ENCODE measurements around the gene TTC19.

The TTC19 gene

GRCh38 chr17:16003841-16004240, 4.2 kb downstream of the TTC19 start:
- Histone ChIP-seq H3K4me3 (ENCODE audit: insufficient read depth in 1 of 2, low read depth in 1 of 2, low read length in 2 of 2) (no peak overlapping the region), H2BK120ac (ENCODE audit: low read depth, low read length) (no peak overlapping the region), H3K9me3 (ENCODE audit: control insufficient read depth, low read length) (peaks cover 8% of the 10 kb centered on the region), H2AK5ac (ENCODE audit: low read length, severe bottlenecking) (no peak overlapping the region), H4K8ac (ENCODE audit: low read length) (no peak overlapping the region), H3K36me3 (ENCODE audit: control insufficient read depth in 1 of 2, insufficient read depth in 2 of 2, low read depth in 1 of 2, low read length in 2 of 2) (peaks cover 22 to 78% of the 10 kb centered on the region in 2 experiments), H4K91ac (ENCODE audit: low read length) (no peak overlapping the region), H3K4me2 (ENCODE audit: low read length, poor library complexity, severe bottlenecking) (no peak overlapping the region), H2AFZ (ENCODE audit: low read depth, low read length) (no peak overlapping the region), H2BK12ac (ENCODE audit: low read length in 2 of 2) (no peak overlapping the region), H3K9ac (ENCODE audit: low read length) (no peak overlapping the region), H3K4ac (ENCODE audit: low read depth in 1 of 2, low read length in 2 of 2) (no peak overlapping the region), H3K18ac (ENCODE audit: low read depth in 1 of 2, low read length in 2 of 2) (no peak overlapping the region), H3K79me1 (replicated peaks; ENCODE audit: low read length, poor library complexity, severe bottlenecking) (peaks cover 22% of the 10 kb centered on the region), H2BK5ac (ENCODE audit: low read depth, low read length, poor library complexity, severe bottlenecking) (no peak overlapping the region), H3K23ac (ENCODE audit: low read length in 2 of 2) (no peak overlapping the region), H3K27me3 (ENCODE audit: control insufficient read depth in 1 of 2, insufficient read depth in 1 of 2, low read length in 2 of 2) (no peaks in the 10 kb centered on the region), H3K4me1 (ENCODE audit: control insufficient read depth, insufficient read depth, low read depth, low read length) (no peaks in the 10 kb centered on the region), H3K27ac (ENCODE audit: low read length, poor library complexity, severe bottlenecking) (no peak overlapping the region), H3K14ac (ENCODE audit: low read length in 2 of 2) (no peak overlapping the region), H2BK15ac (ENCODE audit: low read depth, poor library complexity, severe bottlenecking) (no peak overlapping the region)
- DNase-seq, result no peak
- 100% methylated on average over 1 of the region's 1 CpG for WGBS

DNA sequence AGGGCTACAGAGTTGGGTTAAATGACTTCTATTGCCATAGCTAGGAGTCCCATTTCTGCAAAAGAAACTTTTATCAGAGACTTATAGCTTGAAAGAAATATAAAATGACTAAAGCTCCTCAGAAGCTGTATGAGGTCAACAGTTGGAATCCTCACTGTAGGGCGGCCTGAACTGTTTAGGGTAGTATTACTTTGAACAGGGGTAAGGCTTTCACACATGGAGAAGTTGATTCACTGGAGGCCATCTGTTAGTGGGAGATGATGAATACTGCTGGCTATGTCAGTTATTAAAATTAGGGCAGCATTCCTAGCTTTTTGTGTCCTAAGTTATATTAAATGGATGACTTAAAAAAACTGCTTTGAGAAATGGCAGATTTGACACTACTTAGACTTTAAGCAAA, 6.0 kb downstream of the TTC19 start:
- no peak overlapping the region for H2AFZ ChIP-seq (ENCODE audit: low read depth, low read length)
- no peak overlapping the region for H3K9ac ChIP-seq (ENCODE audit: low read length)
- H2BK15ac ChIP-seq (ENCODE audit: low read depth, poor library complexity, severe bottlenecking), result no peak overlapping the region
- H3K4me1 ChIP-seq (ENCODE audit: control insufficient read depth, insufficient read depth, low read depth, low read length), result no peaks in the 10 kb centered on the region
- H4K8ac ChIP-seq (ENCODE audit: low read length), result no peak overlapping the region
- H3K18ac ChIP-seq (ENCODE audit: low read depth in 1 of 2, low read length in 2 of 2), result no peak overlapping the region
- H3K4ac ChIP-seq (ENCODE audit: low read depth in 1 of 2, low read length in 2 of 2), result no peak overlapping the region
- H3K36me3 ChIP-seq (ENCODE audit: control insufficient read depth in 1 of 2, insufficient read depth in 2 of 2, low read depth in 1 of 2, low read length in 2 of 2), result peaks cover 22 to 90% of the 10 kb centered on the region in 2 experiments
- no peak overlapping the region for H3K23ac ChIP-seq (ENCODE audit: low read length in 2 of 2)
- H4K91ac ChIP-seq (ENCODE audit: low read length), result no peak overlapping the region
- H3K27me3 ChIP-seq (ENCODE audit: control insufficient read depth in 1 of 2, insufficient read depth in 1 of 2, low read length in 2 of 2), result no peaks in the 10 kb centered on the region
- H3K4me3 ChIP-seq (ENCODE audit: insufficient read depth in 1 of 2, low read depth in 1 of 2, low read length in 2 of 2), result no peak overlapping the region
- DNase-seq, result no peak
- H2BK120ac ChIP-seq (ENCODE audit: low read depth, low read length), result no peak overlapping the region
- 98% methylated on average over 1 of the region's 1 CpG for WGBS
- no peak overlapping the region for H3K14ac ChIP-seq (ENCODE audit: low read length in 2 of 2)
- no peak overlapping the region for H2BK5ac ChIP-seq (ENCODE audit: low read depth, low read length, poor library complexity, severe bottlenecking)
- no peak overlapping the region for H2BK12ac ChIP-seq (ENCODE audit: low read length in 2 of 2)
- H3K9me3 ChIP-seq (ENCODE audit: control insufficient read depth, low read length), result peaks cover 8% of the 10 kb centered on the region
- no peak overlapping the region for H2AK5ac ChIP-seq (ENCODE audit: low read length, severe bottlenecking)
- H3K27ac ChIP-seq (ENCODE audit: low read length, poor library complexity, severe bottlenecking), result no peak overlapping the region
- H3K79me1 ChIP-seq (replicated peaks; ENCODE audit: low read length, poor library complexity, severe bottlenecking), result peaks cover 22% of the 10 kb centered on the region
- H3K4me2 ChIP-seq (ENCODE audit: low read length, poor library complexity, severe bottlenecking), result no peak overlapping the region

DNA sequence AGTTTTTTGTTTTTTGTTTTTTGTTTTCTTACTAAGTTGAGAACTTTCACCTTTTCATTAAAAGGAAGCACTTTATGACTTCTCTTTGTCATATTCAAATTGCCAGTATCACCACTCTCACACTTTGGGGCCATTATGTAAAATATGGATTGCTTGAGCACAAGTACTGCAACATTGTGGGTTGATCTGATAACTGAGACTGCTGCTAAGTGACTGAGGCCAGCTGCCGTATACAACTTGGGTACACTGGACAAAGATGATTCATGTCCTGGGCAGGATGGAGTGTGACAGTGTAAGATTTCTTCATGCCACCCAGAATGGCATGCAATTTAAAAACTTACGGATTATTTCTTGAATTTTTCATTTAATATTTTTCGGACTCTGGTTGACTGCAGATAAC, 7.8 kb downstream of the TTC19 start:
- no peak overlapping the region for H2BK120ac ChIP-seq (ENCODE audit: low read depth, low read length)
- no peak overlapping the region for H4K8ac ChIP-seq (ENCODE audit: low read length)
- H2AFZ ChIP-seq (ENCODE audit: low read depth, low read length), result no peak overlapping the region
- no peak overlapping the region for H3K4ac ChIP-seq (ENCODE audit: low read depth in 1 of 2, low read length in 2 of 2)
- peaks cover 20% of the 10 kb centered on the region for H3K79me1 ChIP-seq (replicated peaks; ENCODE audit: low read length, poor library complexity, severe bottlenecking)
- no peak overlapping the region for H2BK15ac ChIP-seq (ENCODE audit: low read depth, poor library complexity, severe bottlenecking)
- WGBS, result 94% methylated on average over 3 of the region's 3 CpGs
- no peak overlapping the region for H3K4me2 ChIP-seq (ENCODE audit: low read length, poor library complexity, severe bottlenecking)
- no peak for DNase-seq
- H3K9me3 ChIP-seq (ENCODE audit: control insufficient read depth, low read length), result no peaks in the 10 kb centered on the region
- H3K36me3 ChIP-seq (ENCODE audit: control insufficient read depth in 1 of 2, insufficient read depth in 2 of 2, low read depth in 1 of 2, low read length in 2 of 2), result peaks cover 24 to 91% of the 10 kb centered on the region in 2 experiments
- no peak overlapping the region for H3K9ac ChIP-seq (ENCODE audit: low read length)
- no peaks in the 10 kb centered on the region for H3K4me1 ChIP-seq (ENCODE audit: control insufficient read depth, insufficient read depth, low read depth, low read length)
- H3K14ac ChIP-seq (ENCODE audit: low read length in 2 of 2), result no peak overlapping the region
- no peak overlapping the region for H2AK5ac ChIP-seq (ENCODE audit: low read length, severe bottlenecking)
- H3K4me3 ChIP-seq (ENCODE audit: insufficient read depth in 1 of 2, low read depth in 1 of 2, low read length in 2 of 2), result no peak overlapping the region
- no peaks in the 10 kb centered on the region for H3K27me3 ChIP-seq (ENCODE audit: control insufficient read depth in 1 of 2, insufficient read depth in 1 of 2, low read length in 2 of 2)
- no peak overlapping the region for H3K27ac ChIP-seq (ENCODE audit: low read length, poor library complexity, severe bottlenecking)
- no peak overlapping the region for H2BK12ac ChIP-seq (ENCODE audit: low read length in 2 of 2)
- H3K23ac ChIP-seq (ENCODE audit: low read length in 2 of 2), result no peak overlapping the region
- H3K18ac ChIP-seq (ENCODE audit: low read depth in 1 of 2, low read length in 2 of 2), result no peak overlapping the region
- no peak overlapping the region for H2BK5ac ChIP-seq (ENCODE audit: low read depth, low read length, poor library complexity, severe bottlenecking)
- H4K91ac ChIP-seq (ENCODE audit: low read length), result no peak overlapping the region

GRCh38 chr17:16013943-16014407, 14.4 kb downstream of the TTC19 start:
- no peak overlapping the region for H2AFZ ChIP-seq (ENCODE audit: low read depth, low read length)
- peak overlapping the region; percentile 55 for H3K27ac ChIP-seq (ENCODE audit: low read length, poor library complexity, severe bottlenecking)
- 0% methylated on average over 1 of the region's 3 CpGs for WGBS
- H3K4me2 ChIP-seq (ENCODE audit: low read length, poor library complexity, severe bottlenecking), result no peak overlapping the region
- H3K27me3 ChIP-seq (ENCODE audit: control insufficient read depth in 1 of 2, insufficient read depth in 1 of 2, low read length in 2 of 2), result no peaks in the 10 kb centered on the region
- H2BK12ac ChIP-seq (ENCODE audit: low read length in 2 of 2), result no peak overlapping the region
- no peak overlapping the region for H3K4me3 ChIP-seq (ENCODE audit: insufficient read depth in 1 of 2, low read depth in 1 of 2, low read length in 2 of 2)
- no peak overlapping the region for H3K18ac ChIP-seq (ENCODE audit: low read depth in 1 of 2, low read length in 2 of 2)
- H3K4me1 ChIP-seq (ENCODE audit: control insufficient read depth, insufficient read depth, low read depth, low read length), result peaks cover 2% of the 10 kb centered on the region
- H3K14ac ChIP-seq (ENCODE audit: low read length in 2 of 2), result no peak overlapping the region
- H3K79me1 ChIP-seq (replicated peaks; ENCODE audit: low read length, poor library complexity, severe bottlenecking), result peaks cover 7% of the 10 kb centered on the region
- H3K9me3 ChIP-seq (ENCODE audit: control insufficient read depth, low read length), result no peaks in the 10 kb centered on the region
- peaks cover 22 to 68% of the 10 kb centered on the region in 2 experiments for H3K36me3 ChIP-seq (ENCODE audit: control insufficient read depth in 1 of 2, insufficient read depth in 2 of 2, low read depth in 1 of 2, low read length in 2 of 2)
- H2BK5ac ChIP-seq (ENCODE audit: low read depth, low read length, poor library complexity, severe bottlenecking), result no peak overlapping the region
- peak; percentile 86 for DNase-seq
- H2AK5ac ChIP-seq (ENCODE audit: low read length, severe bottlenecking), result no peak overlapping the region
- H2BK120ac ChIP-seq (ENCODE audit: low read depth, low read length), result no peak overlapping the region
- no peak overlapping the region for H2BK15ac ChIP-seq (ENCODE audit: low read depth, poor library complexity, severe bottlenecking)
- no peak overlapping the region for H3K4ac ChIP-seq (ENCODE audit: low read depth in 1 of 2, low read length in 2 of 2)
- no peak overlapping the region for H3K23ac ChIP-seq (ENCODE audit: low read length in 2 of 2)
- H4K91ac ChIP-seq (ENCODE audit: low read length), result no peak overlapping the region
- H4K8ac ChIP-seq (ENCODE audit: low read length), result no peak overlapping the region
- H3K9ac ChIP-seq (ENCODE audit: low read length), result no peak overlapping the region

Data from mesenchymal stem cell (in vitro differentiated cells and primary cell).